Panc1 (cell line): ENCODE data around the gene SOX8. TPM values are rescaled to one million over a fixed set of nuclear protein-coding genes. Genes with fewer than 3 reads are reported as not detected.

Experiments used
- ATAC-seq: fragments of 200-7000 bp; cut with Tn5 transposase; 2 replicates; pipeline ENCODE4 v1.9.1; 2020; ENCODE audit warnings: mild to moderate bottlenecking, moderate library complexity
- BruUV-seq: library from RNA; stranded (reverse); fragments of 400-500 nt; replicated peaks from 2 replicates; lab custom pipeline; 2021; lab: Mats Ljungman, UMichigan
- CTCF ChIA-PET: fragments of 300-600 bp; sonication (Branson Sonifier 250); formaldehyde crosslinking; loops from one replicate; lab custom pipeline; 2022; ENCODE audit warnings: antibody characterized with exemption; lab: Charles Lee
- POLR2A ChIA-PET: fragments of 300-600 bp; sonication (Branson Sonifier 250); formaldehyde crosslinking; loops from one replicate; lab custom pipeline; 2022; ENCODE audit warnings: antibody characterized with exemption; lab: Charles Lee
- DNase-seq: peaks from one replicate; pipeline ENCODE4 v3.0.0-alpha.2; 2010; ENCODE audit warnings: low read depth, low spot score
- H3K27ac ChIP-seq: 2 replicates; pipeline ENCODE4 v1.5.1; 2011; ENCODE audit warnings: mild to moderate bottlenecking, low read length, inconsistent platforms
- H3K27me3 ChIP-seq: fragments of 200-500 bp; sonication (Bioruptor generic); 2 replicates; pipeline ENCODE4 v1.6.0; 2014; ENCODE audit warnings: low read length, inconsistent platforms; ENCODE audit not compliant: control insufficient read depth, insufficient read depth
- H3K36me3 ChIP-seq: fragments of 200-500 bp; sonication (Bioruptor generic); 2 replicates; pipeline ENCODE4 v1.5.1; 2014; ENCODE audit warnings: inconsistent platforms, mild to moderate bottlenecking, low read length, moderate library complexity; ENCODE audit not compliant: control insufficient read depth, insufficient read depth
- H3K4me1 ChIP-seq: 2 replicates; pipeline ENCODE4 v1.5.1; 2011; ENCODE audit warnings: inconsistent platforms, mild to moderate bottlenecking, low read length, moderate library complexity; ENCODE audit not compliant: control insufficient read depth, insufficient read depth
- H3K4me3 ChIP-seq, 2 experiments: 2 replicates each; pipeline ENCODE4 v1.5.1; 2011 to 2012; ENCODE audit warnings: low read depth in 2 of 2, low read length in 2 of 2, mild to moderate bottlenecking in 2 of 2, inconsistent platforms in 1 of 2, moderate library complexity in 1 of 2
- H3K9me3 ChIP-seq: fragments of 200-500 bp; sonication (Bioruptor generic); 2 replicates; pipeline ENCODE4 v1.5.1; 2014; ENCODE audit warnings: low read depth, mild to moderate bottlenecking, inconsistent platforms, low read length, moderate library complexity; ENCODE audit not compliant: control insufficient read depth, insufficient read depth
- CTCF ChIP-seq: fragments of 450-650 bp; IDR thresholded peaks from 2 replicates; pipeline ENCODE4 v1.5.1; 2017; ENCODE audit warnings: mild to moderate bottlenecking
- POLR2AphosphoS5 ChIP-seq: IDR thresholded peaks from 2 replicates; pipeline ENCODE4 v1.6.1; 2012; ENCODE audit warnings: mild to moderate bottlenecking, low read depth, low read length, moderate library complexity
- REST ChIP-seq, 2 experiments: IDR thresholded peaks; 2 replicates each; pipeline ENCODE4 v1.6.1; 2011 to 2012; ENCODE audit warnings: low read depth in 2 of 2, control low read depth in 1 of 2, low read length in 1 of 2, mild to moderate bottlenecking in 1 of 2, moderate library complexity in 1 of 2; ENCODE audit not compliant: insufficient read depth in 1 of 2
- SIN3A ChIP-seq: IDR thresholded peaks from 2 replicates; pipeline ENCODE4 v1.6.1; 2012; ENCODE audit warnings: low read depth, mild to moderate bottlenecking, low read length, moderate library complexity, borderline replicate concordance; ENCODE audit not compliant: insufficient read depth
- TCF7L2 ChIP-seq: IDR thresholded peaks from 2 replicates; pipeline ENCODE4 v1.6.1; 2011; ENCODE audit warnings: mild to moderate bottlenecking, low read depth, low read length, inconsistent platforms
- in situ Hi-C: cut with HindIII; loops from 2 replicates; pipeline ENCODE4 v1.10.0; 2016; ENCODE audit warnings: low sequenced_read_pairs, low pct_unique_long_range_greater_than_20kb
- intact Hi-C: fragments of 100-400 bp; cut with micrococcal nuclease; formaldehyde crosslinking; loops from one replicate; pipeline ENCODE4 v1.10.0; 2022; ENCODE audit not compliant: unreplicated experiment
- total RNA-seq: library from RNA; stranded (reverse); gene quantifications from one replicate; pipeline ENCODE4 v1.2.1, GENCODE V29; 2021; ENCODE audit not compliant: unreplicated experiment

SOX8 gene
- total RNA-seq, 1 experiment from 2014 or later: 1.8 TPM

GRCh38 chr16:974611-975261, 6.8 kb upstream of the SOX8 start:
- ATAC-seq (no peak), DNase-seq (no peak)
- no peak for TF ChIP-seq TCF7L2
- TF ChIP-seq SIN3A: no peak
- no peak for TF ChIP-seq REST (IDR thresholded peaks at IDR 0.05; ENCODE audit: insufficient read depth in 1 of 2, low read depth in 2 of 2, low read length in 1 of 2)
- TF ChIP-seq CTCF: no peak
- TF ChIP-seq POLR2AphosphoS5: no peak
- H3K4me1 ChIP-seq: peaks cover 13% of the 10 kb centered on the region
- in situ Hi-C loops (loop anchor here (5.0 kb wide), 1 partner anchor 37 kb away; no protein-coding TSS in a partner anchor), intact Hi-C loops (no loop called here)
- no peaks in the 10 kb centered on the region for H3K27me3 ChIP-seq
- CTCF ChIA-PET: no interaction called here
- no TSS peak for BruUV-seq
- H3K9me3 ChIP-seq: no peaks in the 10 kb centered on the region
- POLR2A ChIA-PET: no interaction called here
- no peaks in the 10 kb centered on the region for H3K36me3 ChIP-seq
- H3K4me3 ChIP-seq: no peak overlapping the region
- no peak overlapping the region for H3K27ac ChIP-seq

- CTCF ChIA-PET: no interaction called here
- POLR2A ChIA-PET: no interaction called here
- no peak overlapping the region for H3K4me3 ChIP-seq
- TF ChIP-seq REST (IDR thresholded peaks at IDR 0.05; ENCODE audit: insufficient read depth in 1 of 2, low read depth in 2 of 2, low read length in 1 of 2) (no peak), POLR2AphosphoS5 (no peak), CTCF (no peak), SIN3A (no peak), TCF7L2 (no peak)
- no peaks in the 10 kb centered on the region for H3K9me3 ChIP-seq
- ATAC-seq: no peak
- in situ Hi-C loops: loop anchor here (5.0 kb wide), 1 partner anchor 38 kb away; no protein-coding TSS in a partner anchor
- peaks cover 11% of the 10 kb centered on the region for H3K4me1 ChIP-seq
- H3K27me3 ChIP-seq: no peaks in the 10 kb centered on the region
- no peaks in the 10 kb centered on the region for H3K36me3 ChIP-seq
- DNase-seq: no peak
- intact Hi-C loops: no loop called here
- no peak overlapping the region for H3K27ac ChIP-seq
- no TSS peak for BruUV-seq
These were observed 6.3 kb upstream of the SOX8 start for GRCh38 chr16:975291-975690.
